D721Med (cell line): ENCODE data around the gene LAMA1.
"Not testable (repeated sequence)": the region's sequence is repeated elsewhere in the genome, so short reads cannot be mapped to it uniquely, and the experiment has no call there.

Experiments
- DNase-seq: peaks from one replicate; pipeline ENCODE4 v3.0.0; 2011; ENCODE audit warnings: low spot score; ENCODE audit not compliant: insufficient read length
- FAIRE-seq: peaks from 2 replicates; lab custom pipeline; 2011; peaks lifted over from hg19 to GRCh38; lab: Jason Lieb, UNC
- CTCF ChIP-seq: IDR thresholded peaks from 2 replicates; pipeline ENCODE4 v1.5.1; 2012; ENCODE audit warnings: mild to moderate bottlenecking, control low read depth; ENCODE audit not compliant: insufficient read depth; ENCODE audit errors: missing control alignments

LAMA1 gene

GRCh38 chr18:6940451-6940850, 177.1 kb downstream of the LAMA1 start:
- no peak for TF ChIP-seq CTCF
- no peak for DNase-seq
- no peak for FAIRE-seq

- FAIRE-seq (no peak), DNase-seq (no peak)
- no peak for TF ChIP-seq CTCF
Measured at GRCh38 chr18:6939972-6940371, 177.6 kb downstream of the LAMA1 start.

- not testable (repeated sequence) for FAIRE-seq, DNase-seq
Measured at GRCh38 chr18:6938403-6938802, 179.2 kb downstream of the LAMA1 start.

- no peak for TF ChIP-seq CTCF
- DNase-seq (no peak), FAIRE-seq (no peak)
Measured at GRCh38 chr18:6938003-6938402, 179.6 kb downstream of the LAMA1 start.

GRCh38 chr18:6934859-6935258, 182.7 kb downstream of the LAMA1 start:
- no peak for DNase-seq
- no peak for TF ChIP-seq CTCF
- FAIRE-seq = no peak

GRCh38 chr18:6929370-6930102, 188.1 kb downstream of the LAMA1 start:
- TF ChIP-seq CTCF = no peak
- DNase-seq = no peak
- FAIRE-seq = no peak

GRCh38 chr18:6928359-6928758, 189.2 kb downstream of the LAMA1 start:
- FAIRE-seq (no peak), DNase-seq (no peak)
- TF ChIP-seq CTCF = no peak

GRCh38 chr18:6927153-6927552, 190.4 kb downstream of the LAMA1 start:
- TF ChIP-seq CTCF = no peak
- no peak for FAIRE-seq
- no peak for DNase-seq
